ENCODE results near the gene RNF13.

RNF13 gene, protein sequence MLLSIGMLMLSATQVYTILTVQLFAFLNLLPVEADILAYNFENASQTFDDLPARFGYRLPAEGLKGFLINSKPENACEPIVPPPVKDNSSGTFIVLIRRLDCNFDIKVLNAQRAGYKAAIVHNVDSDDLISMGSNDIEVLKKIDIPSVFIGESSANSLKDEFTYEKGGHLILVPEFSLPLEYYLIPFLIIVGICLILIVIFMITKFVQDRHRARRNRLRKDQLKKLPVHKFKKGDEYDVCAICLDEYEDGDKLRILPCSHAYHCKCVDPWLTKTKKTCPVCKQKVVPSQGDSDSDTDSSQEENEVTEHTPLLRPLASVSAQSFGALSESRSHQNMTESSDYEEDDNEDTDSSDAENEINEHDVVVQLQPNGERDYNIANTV

DNA sequence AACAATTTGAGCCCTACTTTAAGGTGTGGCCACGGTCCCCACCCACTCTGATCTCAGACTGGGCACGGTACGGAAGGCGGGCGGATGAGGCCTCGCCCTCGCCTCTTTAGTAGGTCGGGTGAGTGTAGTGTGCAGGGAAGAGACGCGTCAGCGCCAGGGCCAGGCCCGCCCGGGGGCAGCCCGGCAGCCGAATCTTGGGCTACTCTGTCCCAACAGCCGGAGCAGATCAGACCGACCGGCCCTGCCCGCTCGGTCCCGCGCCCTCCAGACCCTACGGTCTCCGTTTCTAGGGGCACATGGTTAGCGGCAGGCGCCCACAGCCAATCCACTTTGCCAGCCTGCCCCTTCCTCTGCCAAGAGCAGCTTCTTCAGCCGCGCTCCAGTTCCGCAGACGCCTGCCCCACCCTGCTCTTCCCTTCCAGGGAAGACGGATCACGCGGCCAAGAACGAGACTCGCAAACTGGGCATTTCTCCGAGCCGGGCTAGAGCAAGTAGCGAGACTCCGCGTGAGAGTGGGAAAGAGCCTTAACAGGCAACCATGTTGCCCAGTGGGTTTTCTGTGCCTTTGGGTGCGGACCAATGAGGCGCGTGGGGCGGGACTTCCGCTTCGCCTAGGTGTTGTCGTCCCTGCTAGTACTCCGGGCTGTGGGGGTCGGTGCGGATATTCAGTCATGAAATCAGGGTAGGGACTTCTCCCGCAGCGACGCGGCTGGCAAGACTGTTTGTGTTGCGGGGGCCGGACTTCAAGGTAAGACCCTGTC, at the start of gene RNF13:
Gene RNF13, plus strand, starts transcription at position 610 of the 761 bp plus-strand sequence. CDS start 32,812 bp downstream, outside the sequence.
- DNase-seq (ENCODE audit: low read depth): peak; percentile 85

DNA sequence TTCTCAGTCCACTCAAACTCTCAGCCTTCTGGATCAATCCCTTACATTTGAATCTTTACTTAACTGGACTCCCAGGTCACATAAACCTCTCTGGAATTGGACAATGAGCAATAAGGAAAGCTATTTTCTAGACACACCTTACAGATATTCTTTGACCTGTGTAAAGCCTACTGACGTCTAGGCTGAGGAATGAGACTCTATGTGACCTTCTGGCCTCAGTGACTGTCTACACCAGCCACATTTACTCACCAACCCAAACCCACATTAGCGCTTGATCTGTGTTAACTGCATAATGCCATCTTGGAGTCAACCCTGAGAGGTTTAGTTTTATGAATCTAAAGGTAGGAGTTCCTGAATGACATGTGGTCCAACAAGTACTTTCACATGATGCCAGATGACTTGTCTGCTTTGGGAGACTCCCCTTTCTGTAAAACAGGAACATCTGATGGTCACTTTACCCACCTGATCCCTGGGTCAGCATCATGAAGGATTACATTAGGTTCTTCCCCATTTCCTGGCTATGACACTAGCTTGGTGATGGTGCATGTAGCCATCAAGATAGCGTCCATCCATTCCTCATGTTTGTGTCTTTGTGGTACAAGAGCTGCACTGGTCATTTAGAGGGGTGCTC, 49.3 kb upstream of the RNF13 start:
- DNase-seq (ENCODE audit: low read depth): no peak

DNA sequence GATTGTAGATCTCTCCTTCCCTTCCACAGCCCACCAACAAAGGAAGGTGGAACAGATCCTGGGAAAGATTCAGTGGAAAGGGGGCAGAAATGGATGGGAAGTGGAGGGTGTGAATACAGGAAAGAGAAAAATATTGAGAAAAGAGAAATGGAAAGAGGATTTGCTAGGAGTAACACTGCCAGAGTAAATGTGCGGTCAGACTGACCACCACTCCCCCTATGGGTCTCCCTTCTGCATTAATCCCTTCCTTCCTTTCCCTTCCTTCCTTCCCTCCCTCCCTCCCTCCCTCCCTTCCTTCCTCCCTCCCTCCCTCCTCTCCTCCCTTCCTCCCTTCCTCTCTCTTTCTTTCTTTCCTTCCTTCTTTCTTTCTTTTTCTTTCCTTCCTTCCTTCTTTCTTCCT, 48.7 kb upstream of the RNF13 start:
- no peak for DNase-seq (ENCODE audit: low read depth)

DNA sequence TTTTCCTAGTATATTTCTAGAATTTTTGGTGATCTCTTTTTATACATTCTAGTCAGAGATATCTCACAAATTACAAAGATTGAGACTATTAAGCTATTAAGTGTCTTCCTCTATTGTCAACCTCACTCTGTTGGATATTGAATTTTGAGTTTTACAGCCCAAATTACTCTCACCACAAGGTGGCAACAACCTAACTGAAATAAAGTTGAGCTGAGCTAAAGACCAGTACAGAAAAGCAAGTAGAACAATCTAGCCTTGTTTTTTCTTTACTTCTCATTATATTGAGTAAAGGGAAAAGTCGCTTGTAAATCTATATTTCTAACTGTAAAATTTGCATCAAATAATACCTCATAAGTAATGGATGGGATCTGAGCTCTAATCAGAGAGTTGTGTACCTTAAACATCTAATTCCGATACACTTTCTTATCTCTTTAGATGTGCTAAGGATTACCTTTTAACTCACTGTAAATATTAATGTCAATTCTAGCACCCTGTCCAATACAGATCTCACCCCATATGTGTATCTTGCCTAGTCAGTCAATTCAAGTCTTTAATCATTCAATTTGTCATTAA, 47.2 kb upstream of the RNF13 start:
- no peak for DNase-seq (ENCODE audit: low read depth)

DNA sequence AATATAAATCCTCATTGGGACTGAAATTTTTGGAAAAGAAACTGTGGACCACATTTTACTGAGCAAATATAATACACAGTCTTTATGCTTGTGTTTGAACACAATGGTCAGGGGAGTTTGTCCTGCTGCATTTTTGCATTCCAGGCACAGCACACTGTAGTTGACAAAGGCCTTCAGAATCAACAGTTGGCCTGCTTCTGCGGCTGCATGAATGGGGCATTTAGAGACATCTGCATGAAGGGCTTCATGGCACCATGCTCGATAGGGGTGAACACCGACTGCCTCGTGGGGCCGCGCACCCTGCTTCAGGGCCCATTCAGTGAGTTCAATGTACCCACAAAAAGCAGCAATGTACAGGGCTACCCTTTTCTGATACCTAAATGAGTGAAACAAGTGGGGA, 45.3 kb upstream of the RNF13 start:
- no peak for DNase-seq (ENCODE audit: low read depth)

DNA sequence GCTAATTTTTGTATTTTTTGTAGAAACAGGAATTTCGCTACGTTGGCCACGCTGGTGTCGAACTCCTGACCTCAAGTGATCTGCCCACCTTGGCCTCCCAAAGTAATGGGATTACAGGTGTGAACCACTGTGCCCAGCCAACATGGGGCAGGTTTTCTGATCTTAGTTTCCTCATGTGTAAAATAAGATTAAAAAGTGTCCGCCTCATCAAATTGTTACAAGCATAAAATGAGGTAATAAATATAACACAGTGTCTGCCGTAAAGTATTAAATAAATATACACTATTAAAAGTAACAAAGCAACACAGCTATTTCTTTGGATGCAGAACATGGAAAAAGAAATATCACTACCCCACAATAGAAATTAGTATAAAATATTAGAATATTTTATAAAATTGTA, 44.3 kb upstream of the RNF13 start:
- no peak for DNase-seq (ENCODE audit: low read depth)

DNA sequence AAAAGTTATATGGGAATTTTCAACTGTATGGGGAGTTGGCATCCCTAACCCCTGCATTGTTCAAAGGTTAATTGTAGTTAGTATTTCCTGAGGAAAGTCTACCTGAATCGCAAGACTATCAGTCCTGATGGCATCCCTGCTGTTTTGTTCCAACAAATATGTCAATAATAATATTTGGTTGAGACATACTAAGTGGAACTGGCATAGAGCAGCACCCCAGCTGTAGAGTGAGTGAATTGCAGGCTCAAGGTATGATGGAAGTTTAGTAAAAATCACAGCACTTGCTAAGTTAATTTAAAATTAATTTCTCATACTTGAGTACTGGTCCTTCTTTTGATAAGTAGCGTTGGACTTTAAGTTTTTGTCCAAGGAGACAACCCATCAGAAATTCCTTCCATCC, 42.8 kb upstream of the RNF13 start:
- no peak for DNase-seq (ENCODE audit: low read depth)

DNA sequence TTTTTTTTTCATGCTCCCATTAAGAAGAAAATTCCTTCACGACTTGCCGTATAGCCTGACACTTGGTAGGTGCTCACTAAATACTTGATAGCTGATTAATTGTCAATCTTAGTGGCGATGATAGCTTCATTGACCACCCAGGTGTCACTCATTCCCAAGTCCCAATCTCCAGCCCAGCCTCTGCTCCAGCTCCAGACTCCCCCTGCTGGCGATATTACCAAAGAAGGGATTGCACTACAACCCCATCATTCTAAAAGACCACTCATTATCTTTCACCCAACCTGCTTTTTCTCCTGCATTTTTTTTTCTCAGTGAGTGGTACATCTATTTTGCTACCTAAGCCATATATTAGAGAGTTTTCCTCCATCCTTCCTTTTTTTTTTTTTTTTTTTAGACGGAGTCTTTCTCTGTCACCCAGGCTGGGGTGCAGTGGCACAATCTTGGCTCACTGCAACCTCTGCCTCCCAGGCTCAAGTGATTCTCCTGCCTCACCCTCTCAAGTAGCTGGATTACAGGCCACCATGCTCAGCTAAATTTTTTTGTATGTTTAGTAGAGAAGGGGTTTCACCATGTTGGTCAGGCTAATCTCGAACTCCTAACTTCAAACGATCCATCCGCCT, 41.3 kb upstream of the RNF13 start:
- no peak for DNase-seq (ENCODE audit: low read depth)

DNA sequence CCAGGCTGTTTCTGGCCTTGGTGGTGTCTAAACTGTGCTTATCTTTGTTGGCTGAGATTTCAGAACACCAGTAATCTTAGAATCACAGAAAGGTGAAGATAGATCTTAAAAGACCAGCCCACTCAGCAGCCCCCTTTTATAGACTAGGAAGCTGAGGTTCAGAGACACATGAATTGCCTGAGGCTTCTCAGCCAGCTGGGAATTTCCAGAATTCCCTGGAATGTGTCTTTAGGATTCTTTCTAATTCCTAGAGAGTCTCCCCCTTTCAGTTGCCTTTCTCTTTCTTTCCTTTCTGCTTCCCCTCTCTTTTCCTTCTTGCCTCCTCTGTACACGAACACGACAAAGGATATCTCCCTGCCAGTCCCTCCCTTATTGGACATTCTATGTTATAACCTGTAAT, 40.2 kb upstream of the RNF13 start:
- DNase-seq (ENCODE audit: low read depth): no peak

DNA sequence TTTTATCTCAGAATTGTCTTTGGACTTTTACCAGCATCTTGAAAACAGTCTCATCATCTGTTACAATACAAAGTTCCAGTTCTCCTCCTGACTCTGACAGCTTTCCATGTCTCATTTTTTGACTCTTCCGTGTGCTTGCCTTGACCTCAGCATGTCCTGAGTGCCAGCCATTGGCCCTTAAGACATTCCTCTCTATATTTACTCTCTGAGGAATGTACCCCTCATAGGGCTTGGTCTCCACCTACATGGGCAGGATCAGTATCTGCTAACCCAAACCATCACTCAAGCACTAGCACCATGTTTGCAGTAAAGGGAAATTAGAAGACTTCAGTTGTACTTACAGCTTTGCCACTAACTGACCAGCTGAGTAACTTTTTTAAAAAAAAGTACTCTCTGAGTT, 36.8 kb upstream of the RNF13 start:
- no peak for DNase-seq (ENCODE audit: low read depth)

DNA sequence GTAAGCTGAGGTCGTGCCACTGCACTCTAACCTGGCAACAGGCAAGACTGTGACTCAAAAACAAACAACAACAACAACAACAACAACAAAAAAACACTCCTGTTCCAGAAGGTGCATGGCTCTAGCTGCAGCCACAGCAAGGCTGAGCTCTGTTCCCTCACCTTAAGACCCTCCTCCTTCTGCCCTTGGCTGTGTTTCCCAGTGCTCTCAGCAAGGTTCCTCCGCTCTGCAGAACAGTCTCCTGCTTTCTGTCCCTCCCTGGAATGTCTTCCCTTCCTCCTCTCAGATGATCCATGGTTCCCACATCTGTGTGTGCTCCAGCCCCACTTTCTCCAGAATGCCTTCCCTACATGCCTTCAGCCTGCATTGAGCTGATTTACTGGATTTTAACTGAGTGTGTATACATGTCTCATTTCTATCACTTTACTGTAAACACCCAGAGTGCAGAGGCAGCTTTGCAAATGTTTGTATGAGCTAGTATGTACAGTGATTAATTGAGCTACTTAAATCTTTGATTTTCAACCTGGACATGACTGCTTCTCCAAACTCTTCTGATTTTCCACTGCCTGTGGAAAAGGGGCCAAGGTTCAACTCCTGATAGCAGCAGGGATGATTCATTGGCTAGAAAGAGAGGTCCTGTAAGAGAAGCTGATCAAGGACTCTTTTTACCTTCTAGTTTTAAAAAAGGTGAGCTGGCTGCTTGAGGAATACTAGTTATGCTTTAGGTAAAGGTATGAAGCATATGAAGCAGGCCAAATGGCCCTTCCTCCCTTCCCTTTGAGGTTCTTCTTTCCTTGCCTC, 35.4 kb upstream of the RNF13 start:
- no peak for DNase-seq (ENCODE audit: low read depth)

DNA sequence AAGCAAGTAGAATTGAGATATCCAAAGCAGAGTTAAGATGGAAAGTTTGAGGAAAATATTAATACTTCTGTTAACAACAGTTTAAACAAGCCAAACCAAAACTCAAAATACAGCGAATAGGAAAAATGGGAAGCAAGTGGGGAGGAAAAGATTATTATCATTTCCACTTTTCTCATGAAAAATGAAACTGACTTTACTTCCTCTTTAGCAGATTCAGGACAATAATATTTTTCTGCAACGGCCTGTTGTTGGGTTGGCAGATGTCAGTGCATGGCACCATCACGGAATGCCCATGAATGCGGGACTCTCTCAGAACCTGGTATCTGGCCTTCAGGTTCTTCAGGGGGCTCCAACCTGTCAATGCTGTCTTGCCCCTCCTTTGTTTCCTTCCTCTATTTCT, 31.8 kb upstream of the RNF13 start:
- DNase-seq (ENCODE audit: low read depth): no peak

DNA sequence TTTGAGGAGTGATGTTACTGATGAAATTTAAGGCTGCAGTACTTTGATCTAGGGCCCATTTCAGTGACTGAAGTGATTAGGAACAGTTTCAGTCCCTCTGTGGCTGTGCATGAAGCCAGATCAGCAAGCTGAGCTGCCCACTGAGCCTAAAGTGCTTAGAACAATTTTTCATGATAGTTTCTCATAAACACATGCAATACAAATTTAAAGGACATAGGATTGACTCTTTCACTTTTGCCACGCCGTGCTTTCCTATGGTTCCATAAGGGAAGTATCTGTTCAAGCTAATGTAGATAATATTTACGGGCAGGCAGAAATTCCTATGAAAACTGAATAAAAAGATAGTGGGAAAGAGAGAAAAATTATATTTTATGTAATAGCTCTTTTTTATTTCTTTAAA, 31.3 kb upstream of the RNF13 start:
- DNase-seq (ENCODE audit: low read depth): no peak

DNA sequence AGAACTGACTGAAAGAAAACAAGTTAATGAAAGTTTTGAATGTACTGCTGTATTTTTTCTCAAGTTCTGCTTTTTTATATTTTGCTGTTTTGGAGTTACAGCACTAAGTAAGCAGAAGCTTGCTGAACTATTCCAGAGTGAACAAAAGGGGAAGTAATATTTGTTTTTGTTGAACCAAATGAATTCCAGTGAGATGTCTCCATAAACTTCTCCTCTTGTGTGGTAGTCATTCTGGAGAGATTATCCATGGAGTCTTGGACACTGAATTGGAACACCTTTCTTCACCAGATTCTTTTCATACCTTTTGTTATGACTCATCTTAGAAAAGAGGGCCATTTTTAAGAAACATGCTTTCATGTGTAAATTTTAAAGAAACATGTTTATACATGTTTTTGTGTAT, 29.4 kb upstream of the RNF13 start:
- peak; percentile 66 for DNase-seq (ENCODE audit: low read depth)

DNA sequence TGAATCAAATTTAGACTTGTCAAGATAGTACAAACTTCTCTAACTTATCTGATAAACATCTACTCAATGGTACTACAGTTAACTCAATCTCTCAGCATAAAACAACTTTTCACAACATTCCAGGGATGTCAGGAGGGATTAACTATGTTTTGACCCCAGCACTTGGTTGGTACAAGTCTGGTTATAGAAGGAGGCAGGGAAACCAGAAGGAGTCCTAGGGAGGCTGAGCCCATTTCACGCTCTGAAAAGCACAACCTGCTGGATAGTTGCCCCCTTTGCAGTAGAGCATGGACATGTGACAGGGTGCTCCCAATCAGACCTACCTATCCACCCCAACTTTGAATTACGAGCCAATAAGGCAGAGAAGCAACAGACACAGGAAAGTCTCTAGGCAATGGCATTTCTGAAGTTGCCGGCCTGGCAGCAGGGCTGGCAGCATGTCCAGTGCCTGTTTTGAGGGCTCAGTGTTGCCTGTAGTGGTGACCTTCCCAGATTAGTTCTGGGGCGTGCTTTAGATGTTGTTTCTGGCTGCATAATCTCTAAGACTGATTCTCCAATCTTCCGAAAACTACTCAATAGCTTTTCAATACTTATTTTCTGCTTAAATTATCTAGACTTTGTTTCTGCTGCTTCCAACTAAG, 28.8 kb upstream of the RNF13 start:
- DNase-seq (ENCODE audit: low read depth): no peak

DNA sequence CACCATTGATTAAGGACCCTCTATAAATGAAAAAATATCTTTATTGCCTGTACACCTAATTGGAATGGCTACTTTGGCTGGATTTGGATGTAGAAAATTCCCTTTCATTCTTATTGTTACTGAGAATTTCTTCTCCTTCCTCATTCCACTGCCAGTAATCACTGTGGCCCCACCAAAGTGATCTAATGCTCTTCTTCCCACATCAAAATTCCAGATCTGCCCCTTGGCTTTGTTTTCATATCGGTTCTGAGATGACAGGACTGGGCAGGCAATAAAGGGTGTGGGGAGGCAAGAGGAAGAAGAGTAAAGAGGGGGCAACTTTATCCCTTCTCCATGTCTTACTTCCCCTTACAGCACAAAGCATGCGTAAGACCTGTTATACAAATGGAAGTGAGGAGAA, 22.7 kb upstream of the RNF13 start:
- DNase-seq (ENCODE audit: low read depth): no peak

DNA sequence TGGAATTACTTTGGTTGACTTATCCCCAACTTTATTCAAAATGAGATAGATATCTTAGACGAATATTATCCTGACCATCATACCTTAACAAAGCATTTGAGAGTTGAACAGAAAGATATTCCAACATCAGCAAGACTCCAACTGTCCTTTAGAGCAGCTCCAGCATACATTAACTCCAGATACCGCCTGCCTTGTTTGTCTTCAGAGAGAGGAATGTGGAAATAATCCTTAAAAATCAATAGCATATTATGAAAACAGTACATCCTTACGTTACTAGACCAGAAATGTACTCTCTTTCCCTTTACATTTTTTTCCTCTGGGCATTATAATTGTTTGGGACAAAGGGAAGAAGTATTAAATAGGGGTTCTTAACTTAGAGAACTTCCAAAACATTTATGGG, 22.3 kb upstream of the RNF13 start:
- no peak for DNase-seq (ENCODE audit: low read depth)

DNA sequence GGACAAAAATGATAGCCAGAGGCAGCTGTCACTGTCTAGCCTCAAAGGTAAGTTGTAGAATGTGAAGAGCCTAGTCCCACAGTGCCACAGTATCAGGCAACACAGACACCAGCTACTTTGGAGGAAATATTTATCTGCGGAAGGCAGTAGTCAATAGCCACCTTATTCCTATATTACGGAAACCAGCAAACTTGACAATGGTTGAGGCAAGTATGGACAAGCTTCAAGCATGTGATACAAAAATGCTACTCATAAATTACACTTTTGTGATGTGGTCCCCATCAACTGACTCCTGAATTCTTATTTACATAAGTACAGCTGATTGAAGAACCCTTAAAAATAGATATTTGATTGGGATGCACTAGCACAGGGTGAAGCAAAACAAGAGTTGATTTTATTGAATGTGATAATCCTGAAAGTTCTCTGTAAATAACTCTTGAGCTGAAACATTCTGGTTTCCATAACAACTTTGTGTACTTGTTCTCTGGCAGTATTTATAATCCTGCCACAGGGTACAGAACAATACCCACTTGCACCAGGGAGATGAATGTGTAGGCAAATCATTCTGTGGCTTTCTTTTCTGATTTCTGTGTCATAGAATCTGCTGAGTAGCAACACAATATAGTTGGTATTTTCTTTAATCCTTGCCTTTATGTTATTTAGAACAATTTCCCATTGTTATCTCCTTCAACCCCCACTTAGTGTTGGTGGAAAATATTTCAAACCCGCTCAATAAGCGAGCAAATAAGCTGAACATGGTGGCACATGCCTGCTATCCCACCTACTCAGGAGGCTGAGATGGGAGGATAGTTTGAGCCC, 20.4 kb upstream of the RNF13 start, which contains the start of gene ANKUB1:
Gene ANKUB1, minus strand, starts transcription at position 103 of the 819 bp plus-strand sequence. CDS start 188 bp downstream, outside the sequence.
- no peak for DNase-seq (ENCODE audit: low read depth)

DNA sequence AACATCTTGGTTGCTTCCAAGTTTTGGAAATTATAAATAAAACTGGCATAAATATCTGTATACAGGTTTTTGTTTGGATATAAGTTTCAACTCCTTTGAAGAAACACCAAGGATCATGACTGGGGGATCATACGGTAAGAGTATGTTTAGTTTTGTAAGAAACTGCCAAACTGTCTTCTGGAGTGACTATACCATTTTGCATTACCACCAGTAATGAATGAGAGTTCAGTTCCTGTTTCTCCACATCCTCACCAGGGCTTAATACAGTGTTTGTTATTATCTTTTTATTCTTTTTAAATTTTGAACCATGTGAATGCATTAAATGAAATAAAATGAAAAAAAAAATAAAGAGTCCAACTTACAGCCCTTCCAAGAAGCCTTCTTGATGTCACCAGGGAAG, 17.0 kb upstream of the RNF13 start:
- no peak for DNase-seq (ENCODE audit: low read depth)

DNA sequence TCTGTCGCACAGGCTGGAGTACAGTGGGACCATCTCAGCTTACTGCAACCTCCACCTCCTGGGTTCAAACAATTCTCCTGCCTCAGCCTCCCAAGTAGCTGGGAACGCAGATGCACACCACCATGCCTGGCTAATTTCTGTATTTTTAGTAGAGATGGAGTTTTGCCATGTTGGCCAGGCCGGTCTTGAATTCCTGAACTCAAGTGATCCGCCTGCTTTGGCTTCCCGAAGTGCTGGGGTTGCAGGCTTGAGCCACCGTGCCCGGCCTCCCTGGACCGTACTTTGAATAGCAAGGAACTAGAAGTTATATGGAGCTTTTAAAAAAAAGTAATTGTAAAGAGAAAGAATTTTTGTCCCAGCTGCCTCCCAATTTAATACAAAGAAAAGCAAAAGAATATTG, 12.3 kb upstream of the RNF13 start:
- DNase-seq (ENCODE audit: low read depth): no peak
